ENCODE data around the gene BST1. TPM values are rescaled to one million over a fixed set of nuclear protein-coding genes. Genes with fewer than 3 reads are reported as not detected.
A peak's percentile ranks its signal among the peaks of the same experiment; 100 is the strongest.

The BST1 gene
- total RNA-seq, 1 experiment from 2014 or later = 3.0 TPM

DNA sequence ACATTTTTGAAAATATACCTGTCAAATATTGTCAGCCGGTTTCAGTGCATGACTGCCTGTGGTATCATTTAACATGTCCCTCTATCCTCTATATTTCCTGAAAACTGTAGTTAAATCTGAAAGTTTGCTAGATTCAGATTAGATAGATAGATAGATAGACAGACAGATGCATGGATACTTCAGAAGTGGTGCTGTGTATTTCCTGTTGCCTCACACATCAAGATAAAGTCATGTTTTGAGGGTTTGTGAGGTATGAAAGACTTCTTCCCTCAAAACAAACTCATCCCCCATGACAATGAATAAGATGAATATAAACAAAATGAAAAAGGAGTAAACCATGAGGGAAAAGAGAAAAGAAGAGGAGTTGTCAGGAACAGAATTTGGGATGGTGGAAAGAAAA lies 6.0 kb upstream of the BST1 start:
- POLR2A ChIA-PET = no interaction called here
- Histone ChIP-seq H3K27me3 (ENCODE audit: control insufficient read depth, insufficient read depth, low read length) (no peaks in the 10 kb centered on the region), H3K4me1 (ENCODE audit: control insufficient read depth, insufficient read depth, low read length) (no peaks in the 10 kb centered on the region), H3K9me3 (ENCODE audit: control insufficient read depth, insufficient read depth, low read depth, low read length) (no peaks in the 10 kb centered on the region), H3K27ac (ENCODE audit: low read length) (no peak overlapping the region), H3K4me3 (ENCODE audit: low read depth in 2 of 2, low read length in 2 of 2) (no peak overlapping the region), H3K36me3 (ENCODE audit: control insufficient read depth, insufficient read depth, low read length) (no peaks in the 10 kb centered on the region)
- intact Hi-C loops (cut with micrococcal nuclease; ENCODE audit: unreplicated experiment) = no loop called here
- TF ChIP-seq TCF7L2 (IDR thresholded peaks at IDR 0.05; ENCODE audit: low read depth, low read length) = no peak
- TF ChIP-seq POLR2AphosphoS5 (IDR thresholded peaks at IDR 0.05; ENCODE audit: low read depth, low read length) = no peak
- TF ChIP-seq, protein P1, sequence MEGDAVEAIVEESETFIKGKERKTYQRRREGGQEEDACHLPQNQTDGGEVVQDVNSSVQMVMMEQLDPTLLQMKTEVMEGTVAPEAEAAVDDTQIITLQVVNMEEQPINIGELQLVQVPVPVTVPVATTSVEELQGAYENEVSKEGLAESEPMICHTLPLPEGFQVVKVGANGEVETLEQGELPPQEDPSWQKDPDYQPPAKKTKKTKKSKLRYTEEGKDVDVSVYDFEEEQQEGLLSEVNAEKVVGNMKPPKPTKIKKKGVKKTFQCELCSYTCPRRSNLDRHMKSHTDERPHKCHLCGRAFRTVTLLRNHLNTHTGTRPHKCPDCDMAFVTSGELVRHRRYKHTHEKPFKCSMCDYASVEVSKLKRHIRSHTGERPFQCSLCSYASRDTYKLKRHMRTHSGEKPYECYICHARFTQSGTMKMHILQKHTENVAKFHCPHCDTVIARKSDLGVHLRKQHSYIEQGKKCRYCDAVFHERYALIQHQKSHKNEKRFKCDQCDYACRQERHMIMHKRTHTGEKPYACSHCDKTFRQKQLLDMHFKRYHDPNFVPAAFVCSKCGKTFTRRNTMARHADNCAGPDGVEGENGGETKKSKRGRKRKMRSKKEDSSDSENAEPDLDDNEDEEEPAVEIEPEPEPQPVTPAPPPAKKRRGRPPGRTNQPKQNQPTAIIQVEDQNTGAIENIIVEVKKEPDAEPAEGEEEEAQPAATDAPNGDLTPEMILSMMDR (IDR thresholded peaks at IDR 0.05) = no peak
- TF ChIP-seq SIN3A (IDR thresholded peaks at IDR 0.05; ENCODE audit: borderline replicate concordance, insufficient read depth, low read depth, low read length) = no peak
- TF ChIP-seq, protein P2, sequence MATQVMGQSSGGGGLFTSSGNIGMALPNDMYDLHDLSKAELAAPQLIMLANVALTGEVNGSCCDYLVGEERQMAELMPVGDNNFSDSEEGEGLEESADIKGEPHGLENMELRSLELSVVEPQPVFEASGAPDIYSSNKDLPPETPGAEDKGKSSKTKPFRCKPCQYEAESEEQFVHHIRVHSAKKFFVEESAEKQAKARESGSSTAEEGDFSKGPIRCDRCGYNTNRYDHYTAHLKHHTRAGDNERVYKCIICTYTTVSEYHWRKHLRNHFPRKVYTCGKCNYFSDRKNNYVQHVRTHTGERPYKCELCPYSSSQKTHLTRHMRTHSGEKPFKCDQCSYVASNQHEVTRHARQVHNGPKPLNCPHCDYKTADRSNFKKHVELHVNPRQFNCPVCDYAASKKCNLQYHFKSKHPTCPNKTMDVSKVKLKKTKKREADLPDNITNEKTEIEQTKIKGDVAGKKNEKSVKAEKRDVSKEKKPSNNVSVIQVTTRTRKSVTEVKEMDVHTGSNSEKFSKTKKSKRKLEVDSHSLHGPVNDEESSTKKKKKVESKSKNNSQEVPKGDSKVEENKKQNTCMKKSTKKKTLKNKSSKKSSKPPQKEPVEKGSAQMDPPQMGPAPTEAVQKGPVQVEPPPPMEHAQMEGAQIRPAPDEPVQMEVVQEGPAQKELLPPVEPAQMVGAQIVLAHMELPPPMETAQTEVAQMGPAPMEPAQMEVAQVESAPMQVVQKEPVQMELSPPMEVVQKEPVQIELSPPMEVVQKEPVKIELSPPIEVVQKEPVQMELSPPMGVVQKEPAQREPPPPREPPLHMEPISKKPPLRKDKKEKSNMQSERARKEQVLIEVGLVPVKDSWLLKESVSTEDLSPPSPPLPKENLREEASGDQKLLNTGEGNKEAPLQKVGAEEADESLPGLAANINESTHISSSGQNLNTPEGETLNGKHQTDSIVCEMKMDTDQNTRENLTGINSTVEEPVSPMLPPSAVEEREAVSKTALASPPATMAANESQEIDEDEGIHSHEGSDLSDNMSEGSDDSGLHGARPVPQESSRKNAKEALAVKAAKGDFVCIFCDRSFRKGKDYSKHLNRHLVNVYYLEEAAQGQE (IDR thresholded peaks at IDR 0.05; ENCODE audit: insufficient read depth in 1 of 2, low read depth in 2 of 2, low read length in 1 of 2) = no peak
- DNase-seq (ENCODE audit: low read depth, low spot score) = no peak
- CTCF ChIA-PET = no interaction called here
- no TSS peak for BruUV-seq (replicated peaks)
- in situ Hi-C loops (cut with HindIII; ENCODE audit: low pct_unique_long_range_greater_than_20kb, low sequenced_read_pairs) = no loop called here
- ATAC-seq = no peak

DNA sequence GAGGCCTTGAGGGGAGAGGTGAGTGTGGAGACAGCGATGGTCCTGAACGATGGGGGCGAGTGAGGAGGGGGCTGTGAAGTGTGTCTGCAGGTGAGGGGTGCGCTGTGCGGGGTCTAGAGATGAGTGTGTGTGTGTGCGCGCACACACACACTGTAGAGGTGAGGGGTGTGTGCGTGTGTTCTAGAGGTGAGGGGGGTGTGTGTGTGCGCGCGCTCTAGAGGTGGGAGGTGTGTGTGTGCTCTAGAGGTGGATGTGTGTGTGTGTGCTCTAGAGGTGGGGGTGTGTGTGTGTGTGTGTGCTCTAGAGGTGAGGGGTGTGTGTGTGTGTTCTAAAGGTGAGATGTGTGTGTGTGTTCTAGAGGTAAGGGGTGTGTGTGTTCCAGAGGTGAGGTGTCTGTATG lies 574 bp downstream of the BST1 start:
- TF ChIP-seq TCF7L2 (IDR thresholded peaks at IDR 0.05; ENCODE audit: low read depth, low read length) (no peak), SIN3A (IDR thresholded peaks at IDR 0.05; ENCODE audit: borderline replicate concordance, insufficient read depth, low read depth, low read length) (no peak), POLR2AphosphoS5 (IDR thresholded peaks at IDR 0.05; ENCODE audit: low read depth, low read length) (no peak)
- TF ChIP-seq, protein P1 (IDR thresholded peaks at IDR 0.05) = no peak
- TF ChIP-seq, protein P2 (IDR thresholded peaks at IDR 0.05; ENCODE audit: insufficient read depth in 1 of 2, low read depth in 2 of 2, low read length in 1 of 2) = no peak
- no peaks in the 10 kb centered on the region for H3K27me3 ChIP-seq (ENCODE audit: control insufficient read depth, insufficient read depth, low read length)
- peaks cover 3% of the 10 kb centered on the region; the same call in 1 of the 2 replicates for H3K4me1 ChIP-seq (ENCODE audit: control insufficient read depth, insufficient read depth, low read length)
- POLR2A ChIA-PET = interaction anchor here (0.7 kb wide), 1 partner anchor 12 kb away, joined by 14 read pairs; no protein-coding TSS in a partner anchor
- ATAC-seq = no peak
- in situ Hi-C loops (cut with HindIII; ENCODE audit: low pct_unique_long_range_greater_than_20kb, low sequenced_read_pairs) = no loop called here
- no peak overlapping the region for H3K27ac ChIP-seq (ENCODE audit: low read length)
- no TSS peak for BruUV-seq (replicated peaks)
- no peaks in the 10 kb centered on the region for H3K36me3 ChIP-seq (ENCODE audit: control insufficient read depth, insufficient read depth, low read length)
- intact Hi-C loops (cut with micrococcal nuclease; ENCODE audit: unreplicated experiment) = no loop called here
- DNase-seq (ENCODE audit: low read depth, low spot score) = no peak
- peak overlapping the region in 1 of 2 experiments; percentile 63; a peak in 3 of 4 replicates for H3K4me3 ChIP-seq (ENCODE audit: low read depth in 2 of 2, low read length in 2 of 2)
- CTCF ChIA-PET = interaction anchor here (0.7 kb wide), 1 partner anchor 102 kb away, joined by 8 read pairs; no protein-coding TSS in a partner anchor
- H3K9me3 ChIP-seq (ENCODE audit: control insufficient read depth, insufficient read depth, low read depth, low read length) = no peaks in the 10 kb centered on the region
